Fibroblast of lung (primary cell): ENCODE results near the gene GALNT1.

Experiments used
- EZH2 ChIP-seq: IDR thresholded peaks from 2 replicates; pipeline ENCODE4 v1.5.1; 2012; ENCODE audit warnings: low read length, control low read depth, mild to moderate bottlenecking; ENCODE audit errors: missing control alignments
- TF ChIP-seq, protein P1 (sequence below), 2 donors: IDR thresholded peaks in 1 of 2; conservative IDR thresholded peaks in 1 of 2; 1 replicate in 1 of 2; 2 replicates in 1 of 2; pipeline ENCODE4 v1.5.1; 2011 to 2012; ENCODE audit warnings: low read length in 2 of 2, control low read depth in 1 of 2, inconsistent platforms in 1 of 2, low read depth in 1 of 2, mild to moderate bottlenecking in 1 of 2

DNA sequence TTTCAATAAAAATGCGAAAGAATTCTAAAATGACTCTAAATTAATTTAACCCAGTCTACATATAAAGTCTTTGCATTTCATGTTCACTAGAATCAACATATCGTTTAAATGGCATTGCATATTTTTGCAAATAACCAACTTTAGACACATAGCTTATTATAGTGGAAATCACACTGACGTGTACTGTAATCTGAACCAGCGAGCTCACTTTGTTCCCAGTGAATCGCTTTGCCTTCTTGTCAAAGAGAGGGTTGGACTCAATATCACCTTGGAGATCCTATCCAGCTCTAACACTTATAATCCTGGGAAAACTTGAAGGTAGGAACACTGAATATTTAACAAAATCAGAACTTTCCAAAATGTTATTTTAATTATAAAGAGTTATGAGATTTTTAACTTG lies 108.2 kb downstream of the GALNT1 start:
- TF ChIP-seq, protein P1, sequence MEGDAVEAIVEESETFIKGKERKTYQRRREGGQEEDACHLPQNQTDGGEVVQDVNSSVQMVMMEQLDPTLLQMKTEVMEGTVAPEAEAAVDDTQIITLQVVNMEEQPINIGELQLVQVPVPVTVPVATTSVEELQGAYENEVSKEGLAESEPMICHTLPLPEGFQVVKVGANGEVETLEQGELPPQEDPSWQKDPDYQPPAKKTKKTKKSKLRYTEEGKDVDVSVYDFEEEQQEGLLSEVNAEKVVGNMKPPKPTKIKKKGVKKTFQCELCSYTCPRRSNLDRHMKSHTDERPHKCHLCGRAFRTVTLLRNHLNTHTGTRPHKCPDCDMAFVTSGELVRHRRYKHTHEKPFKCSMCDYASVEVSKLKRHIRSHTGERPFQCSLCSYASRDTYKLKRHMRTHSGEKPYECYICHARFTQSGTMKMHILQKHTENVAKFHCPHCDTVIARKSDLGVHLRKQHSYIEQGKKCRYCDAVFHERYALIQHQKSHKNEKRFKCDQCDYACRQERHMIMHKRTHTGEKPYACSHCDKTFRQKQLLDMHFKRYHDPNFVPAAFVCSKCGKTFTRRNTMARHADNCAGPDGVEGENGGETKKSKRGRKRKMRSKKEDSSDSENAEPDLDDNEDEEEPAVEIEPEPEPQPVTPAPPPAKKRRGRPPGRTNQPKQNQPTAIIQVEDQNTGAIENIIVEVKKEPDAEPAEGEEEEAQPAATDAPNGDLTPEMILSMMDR (conservative IDR thresholded peaks at IDR 0.05 in 1 of 2, IDR thresholded peaks at IDR 0.05 in 1 of 2; ENCODE audit: low read depth in 1 of 2, low read length in 2 of 2), result no peak
- TF ChIP-seq EZH2, result no peak
